Hepatic stellate cell (primary cell): ENCODE results near the gene CCNH.

Experiments
- DNase-seq: peaks from one replicate; pipeline ENCODE4 v3.0.0; 2011; ENCODE audit warnings: low spot score

CCNH gene

DNA sequence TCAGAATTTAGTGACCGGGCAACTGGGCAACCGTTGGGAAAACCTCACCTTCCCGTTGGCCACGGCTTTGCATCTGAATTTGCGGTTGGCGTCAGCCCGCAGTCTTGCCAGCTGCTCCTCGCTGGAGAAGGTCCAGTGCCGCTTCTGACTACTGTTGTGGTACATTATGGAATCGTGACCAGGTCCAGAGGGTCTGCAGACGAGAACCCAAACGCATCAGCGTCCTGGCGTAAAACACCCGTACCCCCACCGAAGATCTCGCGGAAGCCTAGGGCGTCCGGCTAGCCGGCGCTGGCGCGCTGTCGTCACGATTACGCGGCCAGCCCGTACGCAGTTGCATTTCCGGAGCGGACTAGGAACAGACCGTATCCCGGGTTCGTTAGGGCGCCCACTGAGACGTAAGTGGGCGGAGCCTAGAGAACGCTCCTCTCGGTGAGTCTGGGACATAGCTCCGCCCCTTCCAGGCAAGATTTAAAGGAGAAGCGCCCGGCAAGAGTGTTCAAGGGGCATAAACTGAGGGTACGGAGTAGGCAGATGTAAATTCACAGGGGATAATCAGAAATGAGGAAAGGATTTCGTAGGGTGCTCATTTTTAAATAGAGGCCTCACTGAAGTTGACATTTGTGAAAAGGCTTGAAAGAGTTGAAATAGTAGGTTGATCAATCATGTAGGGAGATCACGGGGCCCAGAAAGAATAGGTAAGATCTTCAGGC, at the start of gene CCNH:
CCNH (minus strand) TSS at position 301 of the 713 bp plus-strand sequence; CDS start at position 165, 136 bp downstream.
- DNase-seq: peak; percentile 83

DNA sequence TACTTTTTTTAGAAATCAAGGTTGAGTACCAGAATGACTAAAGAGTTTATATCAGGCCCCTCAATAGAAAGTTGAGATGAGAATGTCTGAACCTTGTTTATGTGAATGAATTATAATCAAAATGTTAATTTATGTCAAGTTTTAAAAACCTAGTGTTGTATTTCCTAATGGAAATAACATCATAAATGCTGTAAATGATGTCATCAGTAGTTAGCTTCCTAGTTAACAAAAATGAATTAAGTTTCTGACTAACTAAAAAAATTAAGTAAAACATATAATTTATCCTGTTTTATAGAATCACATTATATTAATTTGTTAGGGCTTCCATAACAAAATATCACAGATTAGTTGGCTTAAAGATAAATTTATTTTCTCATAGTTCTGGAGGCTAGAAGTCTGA, 45.0 kb upstream of the CCNH start:
- DNase-seq: no peak

DNA sequence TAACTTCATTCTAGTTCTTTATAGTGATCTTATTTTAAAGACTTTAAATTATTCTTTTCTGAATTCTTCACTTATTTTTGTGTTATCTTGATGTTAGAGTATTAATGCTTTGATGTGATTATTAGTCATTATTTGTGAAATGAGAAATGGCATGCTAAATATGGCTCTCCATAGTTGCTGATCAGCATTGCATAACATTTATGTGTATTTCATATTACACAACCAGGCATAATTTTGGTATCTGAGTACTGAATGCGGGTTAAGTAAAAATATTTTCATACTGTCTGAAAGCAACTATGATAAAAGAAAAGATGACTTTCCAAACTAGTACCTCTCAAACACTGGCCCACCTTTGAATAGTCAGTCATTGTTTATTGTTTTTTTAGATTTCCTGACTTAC, 41.1 kb upstream of the CCNH start:
- no peak for DNase-seq

DNA sequence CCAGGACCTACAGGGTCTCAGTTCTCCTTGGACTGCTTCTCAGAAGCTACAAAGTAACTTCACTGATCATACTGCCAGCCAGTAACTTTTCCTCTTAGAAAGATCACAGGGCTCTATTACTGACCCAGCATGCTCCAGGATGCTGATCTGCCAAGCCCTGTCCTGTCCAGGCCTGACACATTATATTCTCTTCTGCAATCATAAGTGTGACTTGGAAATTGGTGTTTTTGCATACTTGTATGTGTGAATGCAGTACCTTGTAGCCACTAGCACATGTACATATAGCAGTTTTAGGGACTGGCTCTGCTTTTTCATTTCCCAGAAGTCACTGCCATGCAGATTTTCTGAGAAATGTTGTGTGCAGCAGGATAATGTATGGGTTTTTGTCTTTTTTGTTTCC, 40.1 kb upstream of the CCNH start:
- no peak for DNase-seq

DNA sequence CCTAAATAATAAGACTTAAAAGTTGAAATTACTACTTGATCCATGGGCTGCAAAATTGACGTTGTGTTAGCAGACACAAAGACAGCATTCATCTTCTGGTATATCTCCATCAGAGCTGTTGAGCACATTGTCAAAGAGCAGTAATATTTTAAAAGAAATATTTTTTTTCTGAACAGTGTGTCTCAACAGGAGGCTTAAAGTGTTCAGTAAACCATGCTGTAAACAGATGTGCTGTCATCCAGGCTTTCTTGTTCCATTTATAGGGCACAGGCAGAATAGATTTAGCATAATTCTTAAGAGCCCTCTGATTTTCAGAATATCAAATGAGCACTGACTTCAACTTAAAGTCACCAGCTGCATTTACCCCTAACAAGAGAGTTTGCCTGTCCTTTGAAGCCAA, 29.7 kb upstream of the CCNH start:
- no peak for DNase-seq

DNA sequence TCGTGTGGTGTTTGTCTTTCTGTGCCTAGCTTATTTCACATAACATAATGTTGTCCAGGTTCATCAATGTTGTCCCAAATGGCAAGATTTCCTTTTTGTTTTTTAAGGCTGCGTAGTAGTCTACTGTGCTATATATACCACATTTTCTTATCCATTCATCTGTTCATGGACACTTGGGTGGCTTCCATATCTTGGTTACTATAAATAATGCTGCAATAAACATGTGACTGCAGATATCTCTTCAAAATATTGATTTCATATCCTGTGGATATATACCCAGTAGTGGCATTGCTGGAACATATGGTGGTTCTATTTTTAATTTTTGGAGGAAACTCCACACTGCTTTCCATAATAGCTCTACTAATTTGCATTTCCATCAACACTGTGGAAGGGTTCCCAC, 25.5 kb upstream of the CCNH start:
- no peak for DNase-seq

DNA sequence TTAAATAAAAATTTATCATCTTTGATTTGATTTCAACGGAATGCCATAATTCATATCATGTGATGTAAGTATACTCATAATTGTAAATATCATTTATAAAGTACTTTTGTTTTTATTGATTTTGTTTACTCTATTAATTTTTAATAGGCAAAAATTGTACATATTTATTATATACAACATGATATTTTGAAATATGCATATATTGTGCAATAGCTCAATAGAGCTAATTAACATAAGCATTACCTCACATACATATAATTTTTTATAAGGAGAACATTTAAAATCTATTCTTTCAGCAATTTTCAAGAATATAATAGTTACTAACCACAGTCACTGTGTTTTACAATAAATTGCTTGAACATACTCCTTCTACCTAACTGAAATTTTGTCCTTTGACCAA, 25.0 kb upstream of the CCNH start:
- no peak for DNase-seq

DNA sequence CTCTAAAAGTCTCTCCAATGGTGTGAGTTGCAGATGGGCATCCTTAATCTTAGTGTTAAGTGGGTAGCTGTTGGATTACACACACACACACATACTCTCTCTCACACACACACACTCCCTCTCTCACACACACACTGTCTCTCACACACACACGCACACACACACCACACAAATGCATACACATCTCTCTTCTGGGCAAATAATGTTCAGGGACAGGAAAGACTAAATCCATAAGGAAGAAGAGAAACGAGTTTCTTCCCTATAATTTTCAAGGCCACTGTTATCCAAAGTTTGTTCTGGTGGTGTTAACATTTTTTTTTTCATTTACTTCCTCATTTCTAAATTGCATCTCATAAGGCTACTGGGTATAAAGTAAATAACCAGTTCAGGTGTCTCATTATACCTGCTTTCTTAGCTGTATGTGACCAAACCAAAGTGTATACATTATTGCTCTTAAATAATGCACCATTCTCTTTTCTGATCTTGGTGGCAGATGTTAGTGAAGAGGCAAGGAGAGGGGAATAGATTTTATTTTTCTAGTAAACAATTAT, 22.5 kb upstream of the CCNH start:
- no peak for DNase-seq

DNA sequence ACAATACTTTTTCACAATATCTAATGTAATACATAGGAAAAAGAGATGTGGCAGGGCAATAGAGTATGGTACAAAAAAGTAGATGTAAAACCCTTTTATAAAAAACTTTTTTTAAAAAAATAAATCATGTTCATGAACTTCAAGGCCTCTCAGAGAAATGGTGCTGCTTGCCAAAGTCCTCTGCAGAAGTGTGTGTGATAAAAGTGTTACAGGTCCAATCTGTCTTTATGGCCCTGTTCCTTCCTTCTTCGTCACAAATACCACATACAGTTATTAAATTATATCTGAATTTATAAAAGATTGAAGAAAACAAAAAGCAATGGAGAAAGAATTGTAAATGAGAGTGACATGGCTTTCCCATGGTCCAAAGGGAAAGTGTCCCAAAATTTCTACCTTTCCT, 21.7 kb upstream of the CCNH start:
- no peak for DNase-seq

DNA sequence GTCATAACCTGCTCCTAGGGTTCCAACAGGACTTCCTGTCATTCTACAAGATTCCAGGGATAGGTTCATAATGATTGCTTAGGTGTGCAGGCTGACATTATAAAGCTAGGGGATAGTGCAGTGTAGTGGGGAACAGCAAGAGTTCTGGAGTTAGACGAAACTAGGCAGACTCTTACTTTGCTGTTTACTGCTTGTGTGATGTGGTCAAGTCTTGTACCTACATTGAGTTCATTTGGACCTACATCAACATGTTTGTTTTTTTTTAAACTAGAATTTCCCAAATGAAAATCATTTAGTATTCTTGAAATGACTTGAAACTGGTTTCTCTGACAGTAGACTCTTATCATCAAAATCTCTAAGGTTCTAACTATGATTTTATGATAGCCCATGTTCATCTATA, 21.2 kb upstream of the CCNH start:
- DNase-seq: no peak

DNA sequence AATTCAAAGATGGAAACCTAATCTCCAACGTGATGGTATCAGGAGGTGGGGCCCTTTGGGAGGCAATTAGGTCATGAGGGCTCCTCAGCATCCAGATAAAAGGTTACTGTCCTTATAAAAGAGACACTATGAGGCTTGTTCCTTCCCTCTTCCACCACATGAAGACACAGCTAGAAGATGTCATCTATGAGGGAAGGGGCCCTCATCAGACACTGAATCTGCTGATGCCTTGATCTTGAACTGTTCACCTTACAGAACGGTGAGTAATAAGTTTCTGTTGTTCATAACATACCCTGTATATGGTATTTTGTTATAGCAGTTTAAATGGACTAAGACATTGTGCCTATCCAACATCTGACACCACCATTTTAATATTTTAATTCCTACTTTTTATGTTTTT, 19.7 kb upstream of the CCNH start:
- no peak for DNase-seq

DNA sequence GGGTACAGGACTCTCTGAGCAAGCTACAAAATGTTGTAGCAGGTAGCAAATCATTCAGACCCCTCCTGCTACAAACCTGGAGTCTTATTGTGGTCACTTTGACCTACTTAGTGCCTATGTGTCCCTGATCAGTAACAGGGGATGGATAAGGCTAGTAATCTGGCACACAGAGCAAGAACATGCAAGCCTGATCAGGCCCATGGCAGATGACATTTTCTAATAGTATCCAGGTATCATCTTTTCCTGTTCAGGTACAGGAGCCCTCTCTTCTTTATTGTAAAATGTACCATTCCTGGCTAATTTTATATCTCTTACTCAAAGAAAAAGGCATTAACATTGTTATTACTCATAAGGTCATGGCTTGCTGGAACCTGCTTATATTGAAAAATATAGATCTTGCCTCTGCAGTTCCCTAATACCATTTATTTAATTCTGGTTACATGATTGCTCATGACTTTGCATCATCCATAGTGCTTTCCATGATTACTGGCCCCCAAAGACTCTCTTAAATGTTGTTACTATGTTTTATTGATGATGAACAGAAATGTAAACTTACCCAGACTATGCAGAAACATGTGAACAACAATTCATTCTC, 18.2 kb upstream of the CCNH start:
- no peak for DNase-seq

DNA sequence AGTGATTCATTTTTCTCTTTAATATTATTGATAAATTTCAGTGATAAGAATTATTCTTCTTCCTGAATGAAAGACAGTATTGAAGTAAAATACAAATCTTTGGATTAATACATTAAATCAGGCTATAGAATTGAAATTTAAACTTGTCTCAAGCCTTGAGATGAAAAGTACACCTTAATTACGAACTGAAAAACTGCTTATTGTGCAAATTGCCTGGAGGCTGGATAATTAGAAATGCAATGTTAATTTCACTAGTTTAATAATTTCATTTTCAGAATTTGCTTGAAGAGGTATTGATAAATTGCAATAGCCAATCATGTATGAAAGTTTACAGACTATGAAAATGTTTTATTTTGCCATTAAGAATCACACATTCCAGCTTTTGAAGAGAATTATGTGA, 11.0 kb upstream of the CCNH start:
- DNase-seq: no peak

DNA sequence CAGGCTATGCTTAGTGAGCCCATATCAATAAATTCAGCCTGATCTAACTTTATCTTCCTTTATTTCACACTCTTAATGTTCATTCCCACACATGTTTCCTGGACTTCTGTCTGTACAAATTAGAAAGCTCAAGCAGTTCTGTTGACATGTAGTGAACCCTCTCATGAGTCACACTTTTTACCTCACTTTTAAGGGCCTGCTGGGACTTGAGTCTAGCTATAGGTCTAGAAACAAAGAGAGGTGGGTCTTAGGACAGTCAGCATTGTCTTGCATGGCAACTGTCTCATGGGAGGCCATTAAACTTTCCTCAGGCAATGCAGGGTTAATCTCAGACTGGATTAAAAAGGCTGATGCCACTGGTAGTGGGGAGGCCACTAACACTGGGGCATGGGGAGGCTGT, 8.6 kb upstream of the CCNH start:
- no peak for DNase-seq

DNA sequence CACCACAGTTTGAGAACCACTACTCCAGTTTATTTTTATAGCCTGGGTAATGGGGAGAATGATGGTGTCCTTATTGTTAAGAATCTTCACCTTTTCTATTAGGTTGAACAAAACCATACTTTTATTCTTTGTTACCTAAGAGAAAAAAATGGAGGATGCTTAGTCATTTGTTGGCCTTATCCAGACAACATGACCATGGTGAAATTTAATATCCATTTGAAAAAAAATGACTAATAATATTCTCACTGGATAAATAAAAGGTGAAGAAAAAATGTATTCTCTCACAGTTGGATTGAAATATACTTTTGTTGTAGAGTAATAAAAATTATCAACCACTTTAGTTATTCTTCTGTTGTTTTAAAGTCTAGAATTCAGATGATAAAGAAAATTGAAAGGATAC, 5.8 kb upstream of the CCNH start:
- no peak for DNase-seq

DNA sequence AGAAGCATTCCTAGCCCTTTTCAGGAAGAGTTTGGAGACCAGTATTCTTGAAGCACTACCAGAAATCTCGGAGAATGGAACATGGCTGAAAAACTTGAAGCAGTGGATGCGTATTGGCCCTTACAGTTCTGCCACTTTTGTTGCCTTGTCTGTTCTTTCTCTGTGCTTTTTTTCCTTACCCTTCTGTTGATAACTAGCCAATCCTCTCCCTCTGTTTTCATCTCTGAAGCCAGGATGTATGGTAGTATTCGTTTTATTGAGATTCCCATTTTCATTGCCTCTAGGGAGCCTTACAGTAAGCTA, 564 bp upstream of the CCNH start:
- DNase-seq: peak; percentile 1

DNA sequence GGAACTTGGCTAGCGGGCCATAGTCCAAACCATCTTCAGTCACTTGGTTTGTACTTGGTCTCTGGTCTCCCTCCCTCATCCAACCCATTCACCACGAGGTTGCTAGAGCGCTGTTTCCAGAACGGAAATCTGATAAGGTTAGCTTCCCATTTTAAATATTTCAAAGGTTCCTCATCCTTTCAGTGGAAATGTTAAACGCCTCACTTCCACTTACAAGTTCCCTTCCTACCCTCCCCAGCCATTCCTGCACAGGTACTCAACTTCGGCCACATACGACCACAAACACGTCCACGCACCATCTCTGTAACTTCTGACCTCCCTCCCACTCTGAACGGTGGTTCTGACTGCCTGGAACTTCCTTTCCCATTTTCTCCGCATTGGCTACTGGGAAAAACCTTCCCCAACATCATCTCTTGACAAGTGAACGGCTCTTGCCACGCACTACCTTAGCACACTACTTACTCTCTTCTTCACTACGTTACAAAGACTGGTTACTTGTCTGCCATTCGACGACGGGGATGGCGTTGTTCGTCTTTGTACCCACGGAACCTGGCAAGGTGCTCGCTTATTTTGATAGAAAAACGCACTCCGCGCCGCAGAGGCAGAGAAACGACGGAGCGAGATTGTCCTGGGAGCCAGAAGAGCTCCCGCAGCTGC, 629 bp downstream of the CCNH start:
- DNase-seq: peak; percentile 2

DNA sequence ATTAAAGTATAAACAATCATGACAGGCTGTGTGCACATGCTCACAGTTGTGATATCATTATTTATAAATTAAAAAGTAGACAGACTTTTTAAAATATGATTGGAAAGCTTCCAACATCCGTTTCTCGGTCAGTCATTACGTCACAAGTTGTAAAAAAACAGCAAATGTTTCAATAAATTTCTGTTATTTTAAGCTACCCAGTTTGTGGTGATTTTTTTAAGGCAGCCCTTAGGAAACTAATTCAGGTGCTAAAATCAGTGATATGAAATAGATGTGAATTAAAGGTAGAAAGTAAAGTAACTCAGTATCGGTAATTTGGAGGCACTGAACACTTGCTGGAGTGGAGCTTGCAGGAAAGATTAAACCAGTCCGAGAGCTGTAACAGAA, 1.2 kb downstream of the CCNH start:
- DNase-seq: no peak

DNA sequence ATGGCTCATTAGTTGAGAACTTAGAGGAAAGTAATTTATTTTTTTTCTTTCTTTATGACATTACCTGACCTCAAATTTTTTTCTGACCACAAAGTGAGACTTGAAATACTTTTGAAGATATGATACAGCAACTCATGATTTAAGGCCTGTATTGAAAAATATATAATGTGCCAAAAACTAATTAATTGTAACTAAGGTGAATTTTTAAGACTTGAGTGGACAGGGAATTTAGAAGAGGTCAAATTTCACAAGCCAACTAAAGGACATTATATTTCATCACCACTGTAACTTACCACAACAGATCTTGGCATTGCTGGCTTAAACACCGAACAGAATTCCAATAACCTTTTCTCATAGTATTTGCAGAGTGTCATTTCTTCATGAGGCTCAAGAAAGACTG, 1.8 kb downstream of the CCNH start:
- DNase-seq: peak; percentile 9

DNA sequence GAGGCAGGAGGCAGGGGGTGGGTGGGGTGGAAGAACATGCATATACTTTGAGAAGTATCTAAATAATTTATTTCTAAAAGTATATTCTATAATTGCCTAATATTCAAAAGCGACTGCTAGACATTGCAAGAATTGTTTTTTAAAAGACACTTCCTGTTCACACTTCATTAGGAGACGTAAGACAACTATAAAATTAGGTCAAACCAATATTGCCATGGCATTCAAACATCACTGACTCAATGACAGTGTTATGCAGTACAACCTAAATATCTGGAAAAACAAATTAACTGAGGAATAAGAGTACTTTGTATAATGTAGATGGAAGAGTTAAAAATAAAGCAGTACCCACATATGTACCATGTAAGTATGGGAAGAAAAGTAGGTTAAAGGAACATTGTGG, 4.5 kb downstream of the CCNH start:
- no peak for DNase-seq

DNA sequence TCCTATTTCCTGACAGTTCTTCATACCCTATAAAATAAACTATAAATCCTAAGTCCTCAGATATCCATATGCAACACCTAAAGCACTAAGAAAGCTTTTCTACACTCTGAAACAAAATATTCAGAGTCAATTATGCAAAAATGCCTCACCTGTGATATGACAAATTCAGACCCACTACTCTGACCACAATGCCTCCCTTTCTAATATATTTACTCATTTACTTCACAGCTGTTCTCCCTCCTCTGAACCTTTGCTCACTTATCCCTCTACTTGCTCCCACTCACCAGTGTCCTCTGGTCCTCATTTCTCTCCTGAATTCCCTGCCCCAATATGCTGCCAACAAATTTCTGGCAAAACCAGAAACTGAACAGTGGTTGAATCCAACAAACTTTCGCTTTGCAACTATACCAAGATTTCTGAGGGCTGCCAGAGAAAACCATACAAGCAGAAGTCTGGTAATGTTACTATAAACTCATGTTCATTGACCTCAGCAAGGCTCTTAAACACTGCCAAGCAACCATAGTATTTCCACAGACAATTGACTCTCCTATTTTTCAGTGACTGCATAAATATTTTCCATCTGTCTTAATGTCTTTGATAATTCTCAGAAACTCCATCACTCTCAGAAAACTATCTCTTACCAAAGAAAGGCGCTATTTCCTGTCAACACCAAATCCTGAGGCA, 7.1 kb downstream of the CCNH start:
- no peak for DNase-seq

DNA sequence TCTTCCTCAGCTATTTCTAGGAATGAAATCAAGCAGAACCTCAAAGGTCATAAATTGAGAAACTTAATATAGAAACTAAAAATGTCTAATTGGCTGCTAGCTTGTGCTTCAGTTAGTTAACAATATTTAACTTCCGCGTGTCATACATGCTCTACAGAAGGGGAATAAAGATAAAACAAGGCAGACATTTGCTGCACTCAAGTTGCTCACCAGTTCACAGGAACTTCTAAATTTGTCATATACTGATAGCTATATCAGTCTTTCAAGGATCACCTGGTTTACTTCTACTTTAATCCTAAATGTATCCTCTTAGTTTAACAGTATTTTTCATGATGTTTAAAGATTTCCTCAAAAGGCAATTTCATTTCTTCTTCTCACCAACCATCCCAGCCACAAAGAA, 8.4 kb downstream of the CCNH start:
- DNase-seq: no peak

DNA sequence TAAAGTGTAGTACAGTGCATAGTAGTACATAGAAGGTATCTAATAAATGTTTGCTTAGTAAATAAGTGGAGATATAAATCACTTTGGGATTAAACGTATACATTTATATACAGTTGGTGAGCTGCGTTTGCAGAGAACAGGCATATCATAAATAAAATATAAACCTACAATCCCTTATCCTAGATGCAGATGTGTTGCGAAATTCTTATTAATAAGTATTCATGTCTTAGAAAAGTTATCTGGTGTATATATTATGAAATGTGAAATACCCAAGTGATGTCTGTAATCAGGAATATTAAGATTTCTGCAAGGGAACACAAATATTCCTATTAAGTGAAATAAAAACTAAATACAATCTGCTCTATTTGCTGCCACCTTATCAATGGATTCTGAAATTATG, 8.8 kb downstream of the CCNH start:
- DNase-seq: no peak
